GM18526 (cell line): ENCODE measurements around the gene AGO4.

Experiments
- POLR2A ChIP-seq: IDR thresholded peaks from 3 replicates; pipeline ENCODE4 v1.6.1; 2011; ENCODE audit not compliant: insufficient read length; ENCODE audit errors: extremely low read depth

The AGO4 gene

GRCh38 chr1:35809114-35810095, 1.6 kb downstream of the AGO4 start:
- no peak for TF ChIP-seq POLR2A

- no peak for TF ChIP-seq POLR2A
These were observed 2.5 kb downstream of the AGO4 start for GRCh38 chr1:35810096-35810881.

DNA sequence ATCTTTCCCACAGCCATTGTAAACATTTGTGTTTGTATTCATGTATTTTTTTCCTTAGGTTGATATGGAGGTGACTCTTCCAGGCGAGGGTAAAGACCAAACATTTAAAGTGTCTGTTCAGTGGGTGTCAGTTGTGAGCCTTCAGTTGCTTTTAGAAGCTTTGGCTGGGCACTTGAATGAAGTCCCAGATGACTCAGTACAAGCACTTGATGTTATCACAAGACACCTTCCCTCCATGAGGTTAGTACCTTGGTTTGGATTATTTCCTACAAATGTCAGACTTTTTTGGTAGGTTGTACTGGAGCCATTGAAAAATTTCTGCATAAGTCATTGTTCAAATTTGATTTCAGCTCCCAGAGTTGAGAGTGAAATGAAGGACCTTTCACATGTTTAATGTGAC, 17.4 kb downstream of the AGO4 start:
- TF ChIP-seq POLR2A = no peak

DNA sequence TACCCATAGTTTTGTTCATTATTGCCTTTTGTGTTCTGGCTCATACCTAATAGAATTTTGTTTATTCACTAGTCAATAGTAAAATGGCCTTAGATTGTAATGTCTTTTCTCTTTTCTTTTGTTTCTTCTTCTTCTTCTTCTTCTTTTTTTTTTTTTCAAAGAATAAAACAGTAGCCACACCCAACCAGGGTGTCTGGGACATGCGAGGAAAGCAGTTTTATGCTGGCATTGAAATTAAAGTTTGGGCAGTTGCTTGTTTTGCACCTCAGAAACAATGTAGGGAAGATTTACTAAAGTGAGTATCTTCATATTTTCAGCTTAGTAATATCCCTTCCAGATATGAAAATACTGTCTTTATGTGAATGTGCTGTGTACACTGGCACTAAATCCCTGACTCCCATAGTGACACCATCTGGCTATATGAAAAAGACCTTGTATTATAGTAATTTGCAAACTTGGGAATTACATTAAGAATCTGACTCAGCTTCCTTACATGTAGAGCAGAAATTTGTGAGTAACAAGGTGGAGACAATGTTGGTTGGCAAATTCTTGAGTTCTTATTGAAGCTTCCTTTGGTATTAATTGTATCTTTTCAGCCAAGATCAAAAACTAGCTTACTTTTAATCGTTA, 24.6 kb downstream of the AGO4 start:
- TF ChIP-seq POLR2A = no peak

- no peak for TF ChIP-seq POLR2A
These were observed 25.6 kb downstream of the AGO4 start for GRCh38 chr1:35833395-35833794.

GRCh38 chr1:35834218-35834617, 26.4 kb downstream of the AGO4 start:
- TF ChIP-seq POLR2A = no peak

DNA sequence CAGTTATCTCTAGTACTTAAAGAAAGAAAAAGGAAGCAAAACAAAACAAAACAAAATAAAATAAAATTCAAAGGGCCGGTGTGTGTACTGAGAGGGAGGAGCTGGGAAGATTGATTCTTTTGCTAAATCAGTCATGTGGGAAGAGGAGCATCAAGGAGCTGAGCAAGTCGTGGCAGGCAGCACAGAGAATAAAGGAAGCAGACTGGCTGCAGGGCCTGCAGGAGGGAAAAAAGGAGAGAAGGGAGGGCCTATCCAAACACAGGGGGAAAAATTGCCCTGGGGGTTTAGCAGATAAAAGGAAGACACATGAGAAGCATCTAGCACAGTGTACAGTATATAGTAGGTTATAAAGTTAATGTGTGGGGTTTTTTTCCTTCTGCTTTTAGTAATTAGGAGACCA, 27.6 kb downstream of the AGO4 start:
- TF ChIP-seq POLR2A = no peak

- TF ChIP-seq POLR2A = no peak
These were observed 28.9 kb downstream of the AGO4 start for GRCh38 chr1:35836734-35837133.

- TF ChIP-seq POLR2A = no peak
These were observed 31.0 kb downstream of the AGO4 start for GRCh38 chr1:35838693-35839245.

DNA sequence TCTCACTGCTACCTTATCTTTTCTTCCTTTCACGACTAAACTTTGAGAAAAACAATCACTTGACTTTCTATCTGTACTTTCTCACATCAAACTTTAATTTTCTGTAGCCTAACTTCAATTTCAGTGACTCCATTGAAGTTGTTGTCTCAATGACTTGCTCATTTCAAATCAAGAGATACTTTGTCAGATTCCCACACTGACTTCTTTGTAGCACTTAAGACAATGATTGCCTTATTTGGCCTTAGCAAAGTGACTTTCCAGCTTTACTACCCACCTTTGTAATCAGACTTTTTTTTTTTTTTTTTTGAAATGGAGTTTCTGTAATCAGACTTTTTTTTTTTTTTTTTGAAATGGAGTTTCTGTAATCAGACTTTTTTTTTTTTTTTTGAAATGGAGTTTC, 37.0 kb downstream of the AGO4 start:
- no peak for TF ChIP-seq POLR2A

GRCh38 chr1:35845766-35846165, 38.0 kb downstream of the AGO4 start:
- no peak for TF ChIP-seq POLR2A

- TF ChIP-seq POLR2A = no peak
These were observed 40.2 kb downstream of the AGO4 start for GRCh38 chr1:35847935-35848565.

GRCh38 chr1:35850051-35850450, 42.2 kb downstream of the AGO4 start:
- TF ChIP-seq POLR2A = no peak

- no peak for TF ChIP-seq POLR2A
These were observed 42.9 kb downstream of the AGO4 start for GRCh38 chr1:35850716-35851115.
